ELF-1 (cell line): ENCODE measurements around the gene RNF10.
"Not testable (repeated sequence)": the region's sequence is repeated elsewhere in the genome, so short reads cannot be mapped to it uniquely, and the experiment has no call there.

Source experiments
- DNase-seq: peaks from one replicate; pipeline ENCODE4 v3.0.0-alpha.2; 2016; ENCODE audit warnings: low read depth, low spot score

The RNF10 gene

GRCh38 chr12:120528861-120529525, 5.2 kb upstream of the RNF10 start, which contains the start of gene COQ5:
Gene COQ5 (minus strand): TSS chr12:120529158. CDS start chr12:120529141, 17 bp downstream.
- peak; percentile 91 for DNase-seq

- peak; percentile 55 for DNase-seq
Observed at GRCh38 chr12:120529641-120530417, 4.3 kb upstream of the RNF10 start.

- not testable (repeated sequence) for DNase-seq
Observed at GRCh38 chr12:120530418-120530761, 3.8 kb upstream of the RNF10 start.

- no peak for DNase-seq
Observed at GRCh38 chr12:120532701-120533238, 1.4 kb upstream of the RNF10 start.

DNA sequence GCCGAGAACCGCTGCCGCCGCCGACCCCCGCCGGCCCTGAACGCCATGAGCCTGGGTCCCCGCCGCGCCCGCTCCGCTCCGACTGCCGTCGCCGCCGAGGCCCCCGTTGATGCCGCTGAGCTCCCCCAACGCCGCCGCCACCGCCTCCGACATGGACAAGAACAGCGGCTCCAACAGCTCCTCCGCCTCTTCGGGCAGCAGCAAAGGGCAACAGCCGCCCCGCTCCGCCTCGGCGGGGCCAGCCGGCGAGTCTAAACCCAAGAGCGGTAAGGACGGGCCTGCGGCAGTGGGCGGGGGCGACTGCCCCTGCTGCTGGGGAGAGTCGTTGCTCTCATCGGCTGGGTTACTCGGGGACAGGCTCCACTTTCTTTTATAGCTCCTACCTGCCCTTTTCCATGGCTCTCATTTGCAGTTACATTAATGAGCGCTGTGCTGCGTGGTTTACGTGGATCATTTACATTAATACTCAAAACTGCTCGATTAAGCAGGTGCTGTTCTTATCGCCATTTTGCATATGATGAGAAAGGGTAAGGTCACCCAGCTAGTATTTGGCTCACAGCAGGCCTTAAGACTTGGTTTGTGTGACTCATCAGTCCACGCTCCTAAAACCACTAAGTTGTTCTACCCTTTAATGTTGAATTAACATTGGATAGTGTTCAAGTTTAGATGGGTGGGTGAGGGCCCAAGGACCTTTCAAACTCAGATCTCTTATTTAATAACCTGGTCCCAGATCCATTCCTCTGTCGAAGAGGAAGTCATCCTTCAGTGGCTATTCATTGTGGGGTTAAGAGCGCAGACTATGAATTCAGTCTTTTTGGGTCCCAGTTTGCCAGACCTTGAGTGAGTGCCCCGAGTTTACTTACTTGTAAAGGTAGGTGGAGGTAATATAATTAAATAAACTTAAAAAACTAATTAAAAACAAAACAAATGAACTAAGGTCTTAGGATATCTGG, 823 bp downstream of the RNF10 start:
- peak; percentile 74 for DNase-seq

GRCh38 chr12:120536064-120536791, 2.1 kb downstream of the RNF10 start:
- peak; percentile 13 for DNase-seq

DNA sequence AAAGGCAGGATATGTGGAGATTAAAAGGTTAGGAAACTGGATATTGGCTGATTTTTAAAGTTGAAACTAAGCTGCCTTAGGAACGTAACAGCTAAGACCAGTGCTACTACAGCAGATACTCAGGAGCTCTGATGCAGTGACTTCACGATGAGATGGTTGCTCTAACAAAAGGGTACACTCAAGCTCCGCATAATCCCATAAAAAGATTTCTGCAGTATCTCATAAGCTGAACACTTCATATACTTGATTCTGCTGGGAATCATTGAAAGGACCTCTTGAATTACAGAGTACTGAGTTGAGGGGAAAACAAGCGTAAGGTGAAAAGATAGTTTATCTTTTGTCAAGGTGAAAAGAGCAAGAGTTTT, 3.7 kb downstream of the RNF10 start:
- no peak for DNase-seq

DNA sequence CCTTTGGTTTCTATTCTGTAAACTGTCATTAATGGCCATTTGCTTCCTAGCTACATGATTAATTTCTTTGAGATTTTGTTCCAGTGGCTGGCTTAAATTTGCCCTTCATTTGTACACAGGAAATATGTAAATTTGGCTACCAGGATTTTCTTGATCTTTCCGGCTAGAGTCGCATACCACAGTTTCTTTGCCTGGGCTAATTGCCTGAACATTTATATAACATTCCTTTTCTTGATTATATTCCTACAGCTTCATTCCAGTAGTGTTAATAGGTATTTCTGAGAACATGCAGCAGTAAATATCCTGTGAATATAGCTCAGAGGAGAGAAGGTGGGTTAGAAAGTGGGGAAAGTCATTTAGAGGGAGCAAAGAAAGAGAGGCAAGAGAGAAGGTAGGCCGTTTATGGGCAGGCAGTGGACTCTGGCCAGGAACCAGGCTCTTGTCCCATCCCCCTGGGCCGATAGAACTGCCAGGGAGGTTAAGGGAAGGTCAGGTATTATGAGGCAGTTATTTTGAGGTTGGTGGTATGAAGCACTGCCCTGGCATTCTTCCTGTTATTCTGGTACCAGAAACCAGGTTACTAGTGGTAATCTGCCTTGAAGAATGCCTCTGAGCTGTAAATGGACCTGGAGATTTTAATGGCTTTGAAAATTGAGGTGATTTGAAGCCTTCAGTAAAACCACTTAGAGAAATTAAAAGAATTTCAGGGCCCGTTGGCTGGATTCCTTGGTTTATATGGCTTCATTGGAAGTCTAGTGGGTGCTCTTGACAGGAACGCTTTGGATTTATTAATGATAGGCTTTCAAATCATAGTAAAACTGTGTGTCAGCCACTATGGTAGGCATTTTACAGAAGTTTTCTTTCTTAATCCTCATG, 4.4 kb downstream of the RNF10 start:
- peak; percentile 16 for DNase-seq

GRCh38 chr12:120539303-120539702, 5.1 kb downstream of the RNF10 start:
- no peak for DNase-seq

- no peak for DNase-seq
Observed at GRCh38 chr12:120540445-120540844, 6.3 kb downstream of the RNF10 start.

GRCh38 chr12:120542166-120542565, 8.0 kb downstream of the RNF10 start:
- no peak for DNase-seq

- no peak for DNase-seq
Observed at GRCh38 chr12:120544691-120545090, 10.5 kb downstream of the RNF10 start.

DNA sequence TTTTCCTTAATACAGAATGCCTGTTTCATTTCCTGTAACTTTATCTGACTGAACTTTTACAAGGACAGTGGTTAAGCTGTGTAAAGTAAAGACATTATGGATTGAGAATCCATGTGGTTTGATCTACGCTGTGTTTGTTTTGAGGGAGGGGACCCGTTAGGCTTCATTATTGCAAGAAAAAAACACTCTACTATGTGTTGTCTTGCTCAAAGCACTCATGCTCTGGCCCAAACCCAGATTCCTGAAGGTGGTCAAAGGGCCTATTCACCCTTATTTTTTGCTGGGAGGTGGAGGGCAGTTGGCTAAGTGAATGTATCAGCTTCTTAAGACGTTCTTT, 11.9 kb downstream of the RNF10 start:
- no peak for DNase-seq

GRCh38 chr12:120554678-120555077, 20.5 kb downstream of the RNF10 start:
- no peak for DNase-seq

DNA sequence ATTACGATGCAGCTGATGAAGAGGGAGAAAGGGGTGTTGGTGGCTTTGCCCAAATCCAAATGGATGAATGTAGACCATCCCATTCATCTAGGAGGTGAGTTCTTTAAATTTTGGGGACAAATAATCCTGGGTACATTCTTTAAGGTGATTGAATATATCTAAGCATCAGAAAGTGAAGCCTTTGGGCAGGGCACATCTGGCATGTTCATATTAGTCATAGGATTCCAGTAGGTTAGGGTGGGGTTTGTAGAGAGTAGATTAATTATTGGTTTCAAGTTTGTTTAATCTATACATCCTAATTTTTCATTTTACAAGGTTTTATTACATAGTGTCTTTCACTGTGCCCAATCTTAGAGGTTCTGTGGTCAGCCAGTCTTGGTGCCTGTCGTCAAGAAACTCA, 23.4 kb downstream of the RNF10 start:
- no peak for DNase-seq

- no peak for DNase-seq
Observed at GRCh38 chr12:120562906-120563305, 28.8 kb downstream of the RNF10 start.

DNA sequence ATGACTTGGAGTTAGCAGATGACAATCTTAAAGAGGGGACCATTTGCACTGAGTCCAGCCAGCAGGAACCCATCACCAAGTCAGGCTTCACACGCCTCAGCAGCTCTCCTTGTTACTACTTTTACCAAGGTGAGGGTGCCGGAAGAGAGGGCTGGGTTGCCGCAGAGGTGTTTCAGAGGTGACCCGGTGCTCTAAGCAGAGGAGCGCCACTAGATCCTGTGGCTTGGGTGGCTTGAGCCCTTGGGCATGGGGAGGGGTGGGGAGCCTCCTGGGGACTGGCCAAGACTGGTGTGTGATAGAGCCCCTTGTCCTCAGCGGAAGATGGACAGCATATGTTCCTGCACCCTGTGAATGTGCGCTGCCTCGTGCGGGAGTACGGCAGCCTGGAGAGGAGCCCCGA, 29.3 kb downstream of the RNF10 start:
- DNase-seq: no peak

DNA sequence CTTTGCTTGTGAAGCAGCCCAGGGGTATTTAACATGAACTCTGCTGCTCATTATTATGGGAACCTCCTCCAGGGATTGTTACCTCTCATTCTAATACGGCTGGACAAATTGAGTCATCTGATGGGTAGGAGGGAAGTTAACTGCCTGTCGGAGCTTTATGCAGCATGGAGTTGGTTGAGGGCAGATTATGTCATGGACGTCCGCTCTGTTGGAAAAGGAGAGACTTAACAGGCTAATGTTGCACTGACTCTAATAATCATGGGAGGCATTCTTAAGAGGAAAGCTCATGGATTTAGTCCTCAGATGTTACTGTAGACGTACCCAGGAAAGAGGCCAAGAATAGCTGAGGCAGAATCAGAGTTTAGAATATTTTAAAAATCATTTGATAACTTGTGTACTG, 37.1 kb downstream of the RNF10 start:
- DNase-seq: no peak

GRCh38 chr12:120573560-120573959, 39.4 kb downstream of the RNF10 start:
- DNase-seq: no peak

GRCh38 chr12:120574106-120574505, 40.0 kb downstream of the RNF10 start:
- no peak for DNase-seq
